NCI-H2029 (cell line): Measurements from ENCODE around the gene FMNL2.
A peak's percentile ranks its signal among the peaks of the same experiment; 100 is the strongest.

Experiments used
- DNase-seq: peaks from one replicate; lab custom pipeline; 2025; lab: John Stamatoyannopoulos, UW

Gene FMNL2

GRCh38 chr2:152523091-152523490, 188.1 kb downstream of the FMNL2 start:
- DNase-seq = no peak

- peak; percentile 86 for DNase-seq
Observed at GRCh38 chr2:152525277-152525838, 190.4 kb downstream of the FMNL2 start.

GRCh38 chr2:152529420-152530115, 194.6 kb downstream of the FMNL2 start:
- DNase-seq = no peak

GRCh38 chr2:152532241-152532640, 197.3 kb downstream of the FMNL2 start:
- DNase-seq = no peak

DNA sequence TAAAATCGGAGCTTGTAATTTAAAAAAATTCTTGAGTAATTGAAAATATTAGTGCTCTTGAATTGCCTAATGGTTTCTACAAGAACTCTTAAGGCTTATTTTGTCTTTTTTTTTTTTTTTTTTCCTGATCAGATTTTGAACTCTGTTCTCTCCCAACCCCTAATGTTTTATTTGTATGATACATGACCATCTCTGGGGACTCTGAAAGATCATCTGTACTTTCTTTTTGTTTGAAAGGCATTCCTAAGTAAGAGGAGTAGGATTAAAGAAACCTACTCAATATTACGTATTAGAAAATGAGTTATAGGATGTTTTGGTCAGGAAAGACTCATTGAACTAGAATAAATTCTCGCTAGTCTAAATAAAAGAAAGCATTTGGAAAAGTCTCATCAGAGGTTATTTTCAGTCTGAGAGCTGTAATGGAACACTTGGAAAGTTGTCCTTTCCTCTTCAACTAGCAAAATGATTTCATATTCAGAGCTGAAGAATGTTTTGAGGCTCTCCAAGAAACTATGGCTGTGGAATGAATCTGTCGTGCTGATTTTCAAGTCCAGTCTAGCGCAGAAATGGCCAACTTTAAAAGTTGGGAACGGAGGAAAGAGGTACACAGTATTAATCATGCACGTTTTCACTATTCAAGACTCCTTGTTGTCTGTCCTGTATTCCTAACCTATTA, 199.6 kb downstream of the FMNL2 start:
- DNase-seq = no peak

DNA sequence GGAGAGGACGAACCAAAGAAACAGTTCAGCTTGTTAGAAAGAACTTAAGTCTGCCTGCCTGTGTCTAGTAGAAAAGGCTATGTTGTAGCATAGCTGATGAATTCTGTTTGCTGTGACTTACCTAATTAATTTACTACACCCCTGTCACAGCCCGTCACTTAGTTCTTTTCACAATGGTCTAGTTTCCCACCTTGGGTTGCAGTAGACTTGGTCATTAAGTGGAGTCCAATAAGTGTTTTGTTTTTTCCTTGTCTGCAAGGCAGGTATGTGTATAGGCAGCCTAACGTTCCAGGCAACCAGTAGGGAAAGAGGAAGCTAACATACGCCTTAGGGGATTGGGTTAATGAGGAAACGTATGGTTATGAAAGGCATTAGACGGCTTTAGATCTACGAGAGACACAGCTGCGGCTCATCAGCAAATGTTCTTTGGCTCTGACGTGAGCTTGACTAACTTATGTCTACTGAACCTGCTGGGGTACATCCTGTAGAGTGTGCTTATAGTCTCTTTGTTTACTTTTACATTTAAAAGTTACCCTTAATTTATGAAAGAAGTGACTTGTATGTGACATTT, 202.2 kb downstream of the FMNL2 start:
- no peak for DNase-seq

DNA sequence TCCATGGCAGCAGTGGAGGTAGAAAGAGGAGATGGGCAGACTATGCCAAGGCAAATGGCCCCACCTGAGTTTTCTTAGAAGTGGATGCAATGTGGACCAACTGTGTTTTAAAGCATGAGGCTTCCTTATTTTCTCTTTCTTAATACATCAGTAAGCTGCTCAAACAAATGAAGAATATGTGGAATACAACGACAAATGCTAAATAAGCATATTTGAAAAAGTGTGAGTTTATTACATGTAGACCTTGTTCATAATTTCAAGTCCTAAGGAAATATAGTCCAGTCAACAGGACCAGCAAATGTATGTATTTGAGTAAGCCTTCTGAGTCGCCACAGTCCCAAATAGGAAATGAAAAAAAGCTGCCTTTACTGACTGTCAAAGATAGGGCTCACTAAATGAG, 204.4 kb downstream of the FMNL2 start:
- DNase-seq = no peak

DNA sequence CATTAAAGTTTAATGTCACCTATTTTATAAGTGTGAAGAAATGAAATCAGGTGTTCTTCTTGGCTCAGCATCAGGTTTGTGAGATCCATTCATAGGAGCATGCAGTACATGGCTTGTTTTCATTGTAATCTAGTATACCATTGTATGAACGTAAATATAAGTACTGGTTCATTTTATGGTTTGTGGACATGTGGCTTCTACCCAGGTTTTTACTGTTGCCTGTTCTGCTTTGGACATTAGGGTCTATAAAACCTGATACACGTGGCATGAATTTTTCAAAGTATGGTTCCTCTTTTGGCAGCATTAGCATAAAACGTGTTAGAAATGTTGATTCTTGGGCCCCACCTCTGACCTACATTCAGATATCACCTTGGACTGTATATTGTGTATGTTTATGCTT, 206.7 kb downstream of the FMNL2 start:
- no peak for DNase-seq

GRCh38 chr2:152542337-152542994, 207.5 kb downstream of the FMNL2 start:
- DNase-seq = no peak

- DNase-seq = no peak
Observed at GRCh38 chr2:152542995-152543481, 208.1 kb downstream of the FMNL2 start.

GRCh38 chr2:152543717-152544116, 208.7 kb downstream of the FMNL2 start:
- DNase-seq = no peak

- no peak for DNase-seq
Observed at GRCh38 chr2:152544638-152545037, 209.7 kb downstream of the FMNL2 start.

DNA sequence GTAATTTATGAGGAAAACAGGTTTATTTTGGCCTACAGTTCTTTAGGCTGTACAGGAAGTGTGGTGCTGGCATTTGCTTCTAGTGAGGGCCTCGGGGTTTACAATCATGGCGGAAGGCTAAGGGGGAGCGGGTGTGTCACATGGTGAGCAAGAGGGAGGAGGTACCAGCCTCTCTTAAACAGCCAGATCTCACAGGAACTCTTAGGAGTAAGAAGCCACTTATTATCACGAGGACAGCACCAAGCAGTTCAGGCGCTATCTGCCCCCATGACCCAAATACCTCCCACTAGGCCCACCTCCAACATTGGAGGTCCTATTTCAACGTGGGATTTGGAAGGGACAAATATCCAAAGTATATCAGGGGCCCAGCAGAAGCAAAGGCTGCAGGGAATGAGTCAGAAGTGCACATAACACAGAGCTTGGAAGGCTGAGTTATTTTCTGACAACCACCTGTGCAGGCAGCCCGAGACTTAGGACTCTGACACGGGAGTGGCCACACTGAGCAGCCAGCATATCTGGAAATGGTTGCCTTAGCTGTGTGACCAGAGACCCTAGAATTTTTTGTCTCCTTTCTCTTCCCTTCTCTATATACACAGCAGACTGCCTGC, 211.4 kb downstream of the FMNL2 start:
- DNase-seq = no peak

- no peak for DNase-seq
Observed at GRCh38 chr2:152548111-152548875, 213.3 kb downstream of the FMNL2 start.

DNA sequence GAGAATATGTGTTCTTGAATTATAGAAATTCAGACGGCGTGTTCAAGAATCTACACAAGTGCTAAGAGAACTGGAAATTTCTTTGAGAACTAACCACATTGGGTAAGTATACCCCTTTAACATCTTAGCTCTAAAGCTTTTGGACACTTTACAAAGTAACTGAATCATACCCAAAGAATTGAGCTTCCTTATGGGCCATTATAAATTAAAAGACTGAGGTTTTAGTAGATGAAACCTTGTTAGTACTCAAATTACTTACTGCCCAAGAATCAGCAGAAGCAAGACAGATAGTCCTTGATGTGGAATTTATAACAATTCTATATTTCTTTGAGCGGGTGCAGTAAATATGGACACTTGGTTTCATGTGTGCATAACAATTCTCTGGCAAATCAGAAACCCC, 214.0 kb downstream of the FMNL2 start:
- DNase-seq = no peak

GRCh38 chr2:152549423-152549822, 214.4 kb downstream of the FMNL2 start:
- DNase-seq = no peak

- no peak for DNase-seq
Observed at GRCh38 chr2:152550386-152550785, 215.4 kb downstream of the FMNL2 start.

- DNase-seq = no peak
Observed at GRCh38 chr2:152552888-152553287, 217.9 kb downstream of the FMNL2 start.

DNA sequence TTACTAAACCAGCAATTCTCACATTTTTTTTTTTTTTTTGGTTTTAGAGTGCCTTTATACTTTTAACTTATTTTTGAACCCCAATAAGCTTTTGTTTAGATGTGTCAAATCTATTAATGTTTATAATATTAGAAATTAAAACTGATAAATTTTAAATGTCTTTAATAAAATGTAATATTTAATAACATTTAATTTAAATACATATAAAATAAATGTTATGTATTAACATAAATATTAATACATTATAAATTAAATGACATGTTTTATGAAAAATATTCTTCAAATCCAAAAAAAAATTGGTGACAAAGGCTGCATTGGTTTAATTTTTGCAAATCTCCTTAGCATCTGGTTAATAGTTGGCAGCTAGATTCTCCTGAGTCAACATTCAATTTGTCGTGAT, 218.5 kb downstream of the FMNL2 start:
- DNase-seq = no peak

GRCh38 chr2:152555048-152555447, 220.1 kb downstream of the FMNL2 start:
- DNase-seq = no peak

- no peak for DNase-seq
Observed at GRCh38 chr2:152556506-152556905, 221.5 kb downstream of the FMNL2 start.
